Measurements from ENCODE around the gene PPTC7.
"Not testable (repeated sequence)": the region's sequence is repeated elsewhere in the genome, so short reads cannot be mapped to it uniquely, and the experiment has no call there.

The PPTC7 gene

DNA sequence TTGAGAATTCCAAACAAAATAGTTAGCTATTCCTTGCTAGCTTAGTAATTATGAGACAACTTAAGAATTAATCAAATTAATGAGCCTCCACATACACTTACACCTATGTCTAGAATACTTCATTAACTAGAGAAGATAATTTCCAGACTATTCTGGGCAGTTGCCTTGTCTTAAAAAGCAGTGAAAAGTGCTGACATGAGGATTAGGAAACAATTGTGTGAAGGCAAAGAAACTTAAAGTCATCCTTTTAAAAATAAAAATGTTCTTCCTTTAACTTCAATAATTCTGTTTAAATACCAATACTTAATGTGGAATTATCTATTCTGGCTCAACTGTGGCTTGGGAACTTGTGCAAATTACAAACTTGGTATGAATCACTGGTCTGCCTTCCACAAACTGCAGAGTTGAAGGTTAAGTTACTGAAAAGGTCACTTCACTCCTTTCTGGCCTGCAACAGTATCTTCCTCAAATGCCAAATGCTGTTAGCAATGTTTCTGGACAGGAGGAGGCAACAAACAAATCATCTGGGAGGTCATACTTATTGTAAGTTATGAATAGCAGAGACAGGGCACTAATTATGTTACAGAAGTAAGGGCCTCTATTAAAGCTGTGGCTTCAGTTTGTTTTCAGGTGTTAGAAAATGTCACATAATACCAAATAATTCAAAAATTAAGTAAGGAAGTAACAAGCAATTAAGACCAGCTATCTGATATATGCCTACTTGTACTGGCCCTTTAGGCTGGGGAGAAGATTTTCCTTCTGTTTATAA, 19.2 kb downstream of the PPTC7 start:
- no peak overlapping the region for H3K4ac ChIP-seq (ENCODE audit: low read length)
- DNase-seq (ENCODE audit: low spot score): no peak

DNA sequence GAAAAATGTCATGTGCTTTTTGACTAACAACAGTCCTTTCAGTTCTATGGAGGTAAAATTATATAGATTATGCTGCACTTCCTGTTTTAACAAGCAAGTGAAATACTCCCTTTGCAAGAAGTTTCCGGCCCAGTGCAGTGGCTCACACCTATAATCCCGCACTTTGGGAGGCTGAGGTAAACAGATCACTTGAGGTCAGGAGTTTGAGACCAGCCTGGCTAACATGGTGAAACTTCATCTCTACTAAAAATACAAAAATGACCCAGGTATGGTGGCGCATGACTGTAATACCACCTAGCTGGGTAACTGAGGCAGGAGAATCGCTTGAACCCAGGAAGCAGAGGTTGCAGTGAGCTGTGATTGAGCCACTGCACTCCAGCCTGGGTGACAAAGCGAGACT, 20.7 kb downstream of the PPTC7 start:
- not testable (repeated sequence) for H3K18ac ChIP-seq (ENCODE audit: low read length); H3K27me3 ChIP-seq (ENCODE audit: control insufficient read depth in 3 of 3, insufficient read depth in 3 of 3, low read depth in 1 of 3, low read length in 3 of 3); H3K23ac ChIP-seq (ENCODE audit: low read depth, low read length, poor library complexity); H3K9ac ChIP-seq (ENCODE audit: low read depth, low read length, poor library complexity); H4K8ac ChIP-seq (ENCODE audit: low read depth, low read length); H2AK5ac ChIP-seq (ENCODE audit: low read depth, low read length); H2BK12ac ChIP-seq (ENCODE audit: low read length); H3K79me1 ChIP-seq (ENCODE audit: low read depth, low read length); H3K36me3 ChIP-seq (replicated peaks in 1 of 2; ENCODE audit: control insufficient read depth in 2 of 2, insufficient read depth in 2 of 2, low read length in 2 of 2); H2AFZ ChIP-seq (ENCODE audit: low read length); H2BK15ac ChIP-seq (ENCODE audit: low read length); H3K9me3 ChIP-seq (replicated peaks in 1 of 2; ENCODE audit: control insufficient read depth in 2 of 2, insufficient read depth in 1 of 2, low read depth in 1 of 2, low read length in 2 of 2); H3K4me1 ChIP-seq (ENCODE audit: control insufficient read depth in 2 of 2, insufficient read depth in 1 of 2, low read depth in 1 of 2, low read length in 2 of 2); H2BK120ac ChIP-seq (ENCODE audit: low read depth, low read length); H3K14ac ChIP-seq (ENCODE audit: low read length); H3K4me2 ChIP-seq (ENCODE audit: insufficient read depth, low read length, poor library complexity, severe bottlenecking); H3K27ac ChIP-seq (replicated peaks; ENCODE audit: low read length); H3K4me3 ChIP-seq (ENCODE audit: low read length in 2 of 2); H3K4ac ChIP-seq (ENCODE audit: low read length); H2BK5ac ChIP-seq (ENCODE audit: low read length); H4K91ac ChIP-seq (ENCODE audit: low read depth, low read length, poor library complexity); DNase-seq (ENCODE audit: low spot score)
- WGBS, 2 donors (ENCODE audit: extremely low coverage in 2 of 2, insufficient read length in 2 of 2, insufficient replicate concordance in 1 of 2): no CpG with 5 or more reads among the region's 5 CpGs

More for the DNA sequence above, 19.2 kb downstream of the PPTC7 start:
- no peak overlapping the region for H4K91ac ChIP-seq (ENCODE audit: low read depth, low read length, poor library complexity)
- no peak overlapping the region for H2BK12ac ChIP-seq (ENCODE audit: low read length)
- H4K8ac ChIP-seq (ENCODE audit: low read depth, low read length): no peak overlapping the region
- no peak overlapping the region for H3K9ac ChIP-seq (ENCODE audit: low read depth, low read length, poor library complexity)
- H3K14ac ChIP-seq (ENCODE audit: low read length): no peak overlapping the region
- H3K4me2 ChIP-seq (ENCODE audit: insufficient read depth, low read length, poor library complexity, severe bottlenecking): no peak overlapping the region
- H3K27ac ChIP-seq (replicated peaks; ENCODE audit: low read length): no peak overlapping the region
- H3K4me1 ChIP-seq (ENCODE audit: control insufficient read depth in 2 of 2, insufficient read depth in 1 of 2, low read depth in 1 of 2, low read length in 2 of 2): peaks cover 2% of the 10 kb centered on the region in 2 donors
- no peak overlapping the region for H2AFZ ChIP-seq (ENCODE audit: low read length)
- H3K23ac ChIP-seq (ENCODE audit: low read depth, low read length, poor library complexity): no peak overlapping the region
- H3K9me3 ChIP-seq (replicated peaks in 1 of 2; ENCODE audit: control insufficient read depth in 2 of 2, insufficient read depth in 1 of 2, low read depth in 1 of 2, low read length in 2 of 2): peaks cover 3 to 4% of the 10 kb centered on the region in 2 donors
- H2BK120ac ChIP-seq (ENCODE audit: low read depth, low read length): no peak overlapping the region
- no peak overlapping the region for H2BK15ac ChIP-seq (ENCODE audit: low read length)
- H2AK5ac ChIP-seq (ENCODE audit: low read depth, low read length): no peak overlapping the region
- H3K18ac ChIP-seq (ENCODE audit: low read length): no peak overlapping the region
- H3K79me1 ChIP-seq (ENCODE audit: low read depth, low read length): peaks cover 2% of the 10 kb centered on the region
- no peak overlapping the region for H3K4me3 ChIP-seq (ENCODE audit: low read length in 2 of 2)
- no peaks in the 10 kb centered on the region for H3K36me3 ChIP-seq (replicated peaks in 1 of 2; ENCODE audit: control insufficient read depth in 2 of 2, insufficient read depth in 2 of 2, low read length in 2 of 2)
- H3K27me3 ChIP-seq (ENCODE audit: control insufficient read depth in 3 of 3, insufficient read depth in 3 of 3, low read depth in 1 of 3, low read length in 3 of 3): no peaks in the 10 kb centered on the region
- H2BK5ac ChIP-seq (ENCODE audit: low read length): no peak overlapping the region

DNA sequence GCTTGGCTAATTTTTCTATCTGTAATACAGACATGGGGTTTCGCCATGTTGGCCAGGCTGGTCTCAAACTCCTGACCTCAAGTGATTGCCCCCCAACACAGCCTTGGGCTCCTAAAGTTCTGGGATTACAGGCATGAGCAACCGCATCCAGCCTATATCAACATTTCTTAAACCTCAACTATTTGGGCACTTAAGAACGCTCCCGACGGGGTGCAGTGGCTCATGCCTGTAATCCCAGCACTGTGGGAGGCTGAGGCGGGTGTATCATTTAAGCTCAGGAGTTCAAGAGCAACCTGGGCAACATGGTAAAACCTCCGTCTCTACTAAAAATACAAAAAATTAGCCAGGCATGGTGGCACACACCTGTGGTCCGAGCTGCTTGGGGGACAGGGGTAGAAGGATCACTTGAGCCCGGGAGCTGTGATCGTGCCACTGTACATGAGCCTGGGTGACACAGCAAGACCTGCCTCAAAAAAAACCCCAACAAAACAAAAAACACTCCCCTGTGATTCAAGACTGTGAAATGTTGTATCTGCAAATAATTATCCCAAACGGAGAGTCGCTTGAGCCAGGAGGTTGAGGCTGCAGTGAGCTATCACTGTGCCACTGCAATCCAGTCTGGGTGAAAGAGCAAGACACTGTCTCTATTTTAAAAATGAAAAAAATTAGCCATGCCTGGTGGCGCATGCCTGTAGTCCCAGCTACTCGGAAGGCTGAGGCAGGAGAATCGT, 21.5 kb downstream of the PPTC7 start:
- H3K4me3 ChIP-seq (ENCODE audit: low read length in 2 of 2): no peak overlapping the region
- no peak overlapping the region for H2AK5ac ChIP-seq (ENCODE audit: low read depth, low read length)
- peaks cover 2% of the 10 kb centered on the region in 2 donors for H3K4me1 ChIP-seq (ENCODE audit: control insufficient read depth in 2 of 2, insufficient read depth in 1 of 2, low read depth in 1 of 2, low read length in 2 of 2)

DNA sequence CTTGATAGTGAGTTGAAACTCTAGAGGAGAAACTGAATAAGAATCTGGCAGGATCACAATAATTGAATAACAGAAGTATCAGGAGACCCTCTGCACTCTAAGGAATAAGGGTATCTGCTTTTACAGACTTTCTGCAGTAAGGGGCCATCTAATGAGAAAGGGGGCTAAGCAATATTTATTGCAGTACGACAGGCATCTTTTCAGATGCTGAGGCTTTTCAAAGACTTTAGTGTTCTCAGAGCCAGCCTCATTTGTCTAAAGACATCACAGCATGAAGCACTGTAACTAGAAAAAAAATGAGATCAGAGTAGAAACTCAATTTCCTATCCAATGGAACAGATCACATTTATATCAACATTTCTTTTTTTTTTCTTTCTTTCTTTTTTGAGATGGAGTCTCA, 22.2 kb downstream of the PPTC7 start:
- Histone ChIP-seq H3K23ac (ENCODE audit: low read depth, low read length, poor library complexity) (no peak overlapping the region), H4K8ac (ENCODE audit: low read depth, low read length) (no peak overlapping the region), H3K9me3 (replicated peaks in 1 of 2; ENCODE audit: control insufficient read depth in 2 of 2, insufficient read depth in 1 of 2, low read depth in 1 of 2, low read length in 2 of 2) (no peaks in the 10 kb centered on the region), H3K4ac (ENCODE audit: low read length) (no peak overlapping the region), H2BK120ac (ENCODE audit: low read depth, low read length) (no peak overlapping the region), H3K9ac (ENCODE audit: low read depth, low read length, poor library complexity) (no peak overlapping the region), H3K27ac (replicated peaks; ENCODE audit: low read length) (no peak overlapping the region), H4K91ac (ENCODE audit: low read depth, low read length, poor library complexity) (no peak overlapping the region), H2BK5ac (ENCODE audit: low read length) (no peak overlapping the region), H3K4me3 (ENCODE audit: low read length in 2 of 2) (no peak overlapping the region), H3K4me1 (ENCODE audit: control insufficient read depth in 2 of 2, insufficient read depth in 1 of 2, low read depth in 1 of 2, low read length in 2 of 2) (no peaks in the 10 kb centered on the region), H3K27me3 (ENCODE audit: control insufficient read depth in 3 of 3, insufficient read depth in 3 of 3, low read depth in 1 of 3, low read length in 3 of 3) (no peaks in the 10 kb centered on the region), H2AK5ac (ENCODE audit: low read depth, low read length) (no peak overlapping the region), H2AFZ (ENCODE audit: low read length) (no peak overlapping the region), H3K18ac (ENCODE audit: low read length) (no peak overlapping the region), H3K14ac (ENCODE audit: low read length) (no peak overlapping the region), H3K4me2 (ENCODE audit: insufficient read depth, low read length, poor library complexity, severe bottlenecking) (no peak overlapping the region), H3K36me3 (replicated peaks in 1 of 2; ENCODE audit: control insufficient read depth in 2 of 2, insufficient read depth in 2 of 2, low read length in 2 of 2) (no peaks in the 10 kb centered on the region), H2BK12ac (ENCODE audit: low read length) (no peak overlapping the region), H3K79me1 (ENCODE audit: low read depth, low read length) (peaks cover 2% of the 10 kb centered on the region), H2BK15ac (ENCODE audit: low read length) (no peak overlapping the region)
- no peak for DNase-seq (ENCODE audit: low spot score)
- no CpG with 5 or more reads among the region's 1 CpG for WGBS, 2 donors (ENCODE audit: extremely low coverage in 2 of 2, insufficient read length in 2 of 2, insufficient replicate concordance in 1 of 2)

More for the DNA sequence above, 21.5 kb downstream of the PPTC7 start:
- no peak overlapping the region for H3K23ac ChIP-seq (ENCODE audit: low read depth, low read length, poor library complexity)
- no peak overlapping the region for H3K27ac ChIP-seq (replicated peaks; ENCODE audit: low read length)
- H2BK120ac ChIP-seq (ENCODE audit: low read depth, low read length): no peak overlapping the region
- no peak overlapping the region for H4K8ac ChIP-seq (ENCODE audit: low read depth, low read length)
- H2BK15ac ChIP-seq (ENCODE audit: low read length): no peak overlapping the region
- H3K18ac ChIP-seq (ENCODE audit: low read length): no peak overlapping the region
- H3K9ac ChIP-seq (ENCODE audit: low read depth, low read length, poor library complexity): no peak overlapping the region
- no peak overlapping the region for H3K4ac ChIP-seq (ENCODE audit: low read length)
- no peak overlapping the region for H2BK5ac ChIP-seq (ENCODE audit: low read length)
- no peak overlapping the region for H2BK12ac ChIP-seq (ENCODE audit: low read length)
- H3K9me3 ChIP-seq (replicated peaks in 1 of 2; ENCODE audit: control insufficient read depth in 2 of 2, insufficient read depth in 1 of 2, low read depth in 1 of 2, low read length in 2 of 2): no peaks in the 10 kb centered on the region
- DNase-seq (ENCODE audit: low spot score): no peak
- H4K91ac ChIP-seq (ENCODE audit: low read depth, low read length, poor library complexity): no peak overlapping the region
- no peaks in the 10 kb centered on the region for H3K27me3 ChIP-seq (ENCODE audit: control insufficient read depth in 3 of 3, insufficient read depth in 3 of 3, low read depth in 1 of 3, low read length in 3 of 3)
- no peak overlapping the region for H3K14ac ChIP-seq (ENCODE audit: low read length)
- no peaks in the 10 kb centered on the region for H3K36me3 ChIP-seq (replicated peaks in 1 of 2; ENCODE audit: control insufficient read depth in 2 of 2, insufficient read depth in 2 of 2, low read length in 2 of 2)
- peaks cover 2% of the 10 kb centered on the region for H3K79me1 ChIP-seq (ENCODE audit: low read depth, low read length)
- no peak overlapping the region for H3K4me2 ChIP-seq (ENCODE audit: insufficient read depth, low read length, poor library complexity, severe bottlenecking)
- no peak overlapping the region for H2AFZ ChIP-seq (ENCODE audit: low read length)
- no CpG with 5 or more reads among the region's 15 CpGs for WGBS, 2 donors (ENCODE audit: extremely low coverage in 2 of 2, insufficient read length in 2 of 2, insufficient replicate concordance in 1 of 2)

Data from neuronal stem cell (in vitro differentiated cells).